ENCODE measurements around the gene ARMC2.

ARMC2 gene

DNA sequence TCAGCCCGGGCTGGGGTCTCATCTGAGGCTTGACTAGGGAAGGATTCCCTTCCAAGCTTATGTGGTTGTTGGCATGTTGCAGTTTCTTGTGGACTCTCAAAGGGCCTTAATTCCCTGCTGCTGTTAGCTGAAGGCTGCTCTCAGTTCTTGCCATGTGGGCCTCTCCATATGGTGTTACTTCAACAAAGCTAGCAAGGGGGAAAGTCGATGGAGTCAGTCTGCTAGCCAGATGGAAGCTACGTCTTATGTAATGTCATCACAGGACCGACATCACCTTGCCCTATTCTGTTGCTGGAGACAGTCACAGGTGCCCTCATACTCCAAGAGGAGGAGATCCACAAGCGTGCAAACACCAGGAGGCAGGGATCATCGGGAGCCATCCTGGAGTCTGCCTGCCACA is 43.3 kb upstream of the ARMC2 start:
- no peak for TF ChIP-seq EZH2 (IDR thresholded peaks at IDR 0.05; ENCODE audit: borderline replicate concordance, low read length)
- TF ChIP-seq, protein P1, sequence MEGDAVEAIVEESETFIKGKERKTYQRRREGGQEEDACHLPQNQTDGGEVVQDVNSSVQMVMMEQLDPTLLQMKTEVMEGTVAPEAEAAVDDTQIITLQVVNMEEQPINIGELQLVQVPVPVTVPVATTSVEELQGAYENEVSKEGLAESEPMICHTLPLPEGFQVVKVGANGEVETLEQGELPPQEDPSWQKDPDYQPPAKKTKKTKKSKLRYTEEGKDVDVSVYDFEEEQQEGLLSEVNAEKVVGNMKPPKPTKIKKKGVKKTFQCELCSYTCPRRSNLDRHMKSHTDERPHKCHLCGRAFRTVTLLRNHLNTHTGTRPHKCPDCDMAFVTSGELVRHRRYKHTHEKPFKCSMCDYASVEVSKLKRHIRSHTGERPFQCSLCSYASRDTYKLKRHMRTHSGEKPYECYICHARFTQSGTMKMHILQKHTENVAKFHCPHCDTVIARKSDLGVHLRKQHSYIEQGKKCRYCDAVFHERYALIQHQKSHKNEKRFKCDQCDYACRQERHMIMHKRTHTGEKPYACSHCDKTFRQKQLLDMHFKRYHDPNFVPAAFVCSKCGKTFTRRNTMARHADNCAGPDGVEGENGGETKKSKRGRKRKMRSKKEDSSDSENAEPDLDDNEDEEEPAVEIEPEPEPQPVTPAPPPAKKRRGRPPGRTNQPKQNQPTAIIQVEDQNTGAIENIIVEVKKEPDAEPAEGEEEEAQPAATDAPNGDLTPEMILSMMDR (IDR thresholded peaks at IDR 0.05; ENCODE audit: low read length): no peak
- H3K27me3 ChIP-seq (ENCODE audit: insufficient read depth, low read length): no peaks in the 10 kb centered on the region

DNA sequence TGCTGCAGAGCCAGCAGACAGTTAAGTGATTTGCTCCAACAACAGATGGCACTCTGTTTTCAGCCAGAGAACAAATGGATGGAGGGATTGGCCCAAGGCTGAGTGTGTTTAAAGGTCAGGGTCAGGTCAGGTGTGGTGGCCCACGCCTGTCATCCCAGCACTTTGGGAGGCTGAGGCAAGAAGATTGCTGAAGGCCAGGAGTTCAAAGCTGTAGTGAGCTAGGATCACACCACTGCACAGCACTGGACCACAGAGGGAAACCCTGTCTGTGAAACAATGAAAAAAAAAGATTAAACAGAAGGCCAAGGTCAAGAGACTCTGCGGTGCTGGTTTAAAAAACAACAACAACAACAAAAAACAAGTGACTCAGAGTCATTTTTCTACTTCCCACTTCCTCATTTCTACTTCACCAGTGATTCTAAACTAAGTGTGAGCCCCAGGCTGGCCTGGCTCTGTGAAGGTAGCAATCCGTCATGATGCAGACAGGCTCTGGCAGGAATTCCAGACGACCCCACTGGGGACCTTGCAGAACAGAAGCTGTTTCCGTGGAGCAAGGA is 42.5 kb upstream of the ARMC2 start:
- H2AFZ ChIP-seq (ENCODE audit: low read length): no peak overlapping the region
- TF ChIP-seq EZH2 (IDR thresholded peaks at IDR 0.05; ENCODE audit: borderline replicate concordance, low read length): no peak
- TF ChIP-seq, protein P1 (IDR thresholded peaks at IDR 0.05; ENCODE audit: low read length): no peak

More for the DNA sequence above, 43.3 kb upstream of the ARMC2 start:
- H3K4me1 ChIP-seq (ENCODE audit: insufficient read depth, low read length, severe bottlenecking): peaks cover 4% of the 10 kb centered on the region
- no peaks in the 10 kb centered on the region for H3K9me2 ChIP-seq (ENCODE audit: low read depth, low read length)
- no peaks in the 10 kb centered on the region for H3F3A ChIP-seq (ENCODE audit: insufficient read depth, low read length)
- H3K9ac ChIP-seq (ENCODE audit: low read length): no peak overlapping the region
- H3K4me3 ChIP-seq (ENCODE audit: low read depth, low read length, poor library complexity, severe bottlenecking): no peak overlapping the region
- no peaks in the 10 kb centered on the region for H3K79me2 ChIP-seq (ENCODE audit: insufficient read depth, low read length)
- no peaks in the 10 kb centered on the region for H3K36me3 ChIP-seq (ENCODE audit: insufficient read depth, low read length)
- H3K27ac ChIP-seq (ENCODE audit: low read depth, low read length, poor library complexity, severe bottlenecking): no peak overlapping the region
- no peaks in the 10 kb centered on the region for H4K20me1 ChIP-seq (ENCODE audit: insufficient read depth, low read length)
- no peaks in the 10 kb centered on the region for H3K9me3 ChIP-seq (ENCODE audit: low read length)
- H3K4me2 ChIP-seq (ENCODE audit: low read length): no peak overlapping the region
- no peak overlapping the region for H2AFZ ChIP-seq (ENCODE audit: low read length)

DNA sequence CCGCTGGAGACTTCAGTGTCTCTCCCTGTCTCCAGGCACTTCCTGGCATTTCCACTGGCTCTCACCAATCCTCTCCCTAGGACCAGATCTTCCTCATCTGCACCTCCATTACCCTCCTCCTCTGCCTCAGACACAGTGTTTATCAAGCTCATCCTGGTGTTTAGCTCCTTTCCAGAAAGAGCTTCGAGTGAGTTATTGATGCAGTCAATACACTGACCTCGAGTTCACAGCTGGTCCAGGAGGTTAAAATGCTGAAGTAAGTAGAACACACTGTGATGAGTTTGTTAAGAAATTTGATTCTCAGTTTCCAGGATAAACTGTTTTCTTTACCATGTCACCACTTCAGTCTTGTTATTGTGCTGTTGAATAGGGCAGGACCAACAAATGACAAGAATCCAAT is 42.1 kb upstream of the ARMC2 start:
- Histone ChIP-seq H3K4me1 (ENCODE audit: insufficient read depth, low read length, severe bottlenecking) (peaks cover 4% of the 10 kb centered on the region), H3K27me3 (ENCODE audit: insufficient read depth, low read length) (no peaks in the 10 kb centered on the region), H3K27ac (ENCODE audit: low read depth, low read length, poor library complexity, severe bottlenecking) (no peak overlapping the region), H3K4me3 (ENCODE audit: low read depth, low read length, poor library complexity, severe bottlenecking) (no peak overlapping the region), H4K20me1 (ENCODE audit: insufficient read depth, low read length) (no peaks in the 10 kb centered on the region), H3K4me2 (ENCODE audit: low read length) (no peak overlapping the region), H3K36me3 (ENCODE audit: insufficient read depth, low read length) (no peaks in the 10 kb centered on the region), H3K79me2 (ENCODE audit: insufficient read depth, low read length) (no peaks in the 10 kb centered on the region), H2AFZ (ENCODE audit: low read length) (no peak overlapping the region), H3K9me3 (ENCODE audit: low read length) (no peaks in the 10 kb centered on the region), H3K9ac (ENCODE audit: low read length) (no peak overlapping the region), H3F3A (ENCODE audit: insufficient read depth, low read length) (no peaks in the 10 kb centered on the region), H3K9me2 (ENCODE audit: low read depth, low read length) (no peaks in the 10 kb centered on the region)
- TF ChIP-seq EZH2 (IDR thresholded peaks at IDR 0.05; ENCODE audit: borderline replicate concordance, low read length): no peak
- TF ChIP-seq, protein P1 (IDR thresholded peaks at IDR 0.05; ENCODE audit: low read length): no peak

More for the DNA sequence above, 42.5 kb upstream of the ARMC2 start:
- H3K4me3 ChIP-seq (ENCODE audit: low read depth, low read length, poor library complexity, severe bottlenecking): no peak overlapping the region
- H3K36me3 ChIP-seq (ENCODE audit: insufficient read depth, low read length): no peaks in the 10 kb centered on the region
- no peaks in the 10 kb centered on the region for H3F3A ChIP-seq (ENCODE audit: insufficient read depth, low read length)
- H3K4me2 ChIP-seq (ENCODE audit: low read length): no peak overlapping the region
- H3K27me3 ChIP-seq (ENCODE audit: insufficient read depth, low read length): no peaks in the 10 kb centered on the region
- no peaks in the 10 kb centered on the region for H3K9me3 ChIP-seq (ENCODE audit: low read length)
- H3K79me2 ChIP-seq (ENCODE audit: insufficient read depth, low read length): no peaks in the 10 kb centered on the region
- H3K9me2 ChIP-seq (ENCODE audit: low read depth, low read length): no peaks in the 10 kb centered on the region
- H3K4me1 ChIP-seq (ENCODE audit: insufficient read depth, low read length, severe bottlenecking): peaks cover 4% of the 10 kb centered on the region
- no peak overlapping the region for H3K9ac ChIP-seq (ENCODE audit: low read length)
- no peak overlapping the region for H3K27ac ChIP-seq (ENCODE audit: low read depth, low read length, poor library complexity, severe bottlenecking)
- no peaks in the 10 kb centered on the region for H4K20me1 ChIP-seq (ENCODE audit: insufficient read depth, low read length)

Data from OCI-LY1 (cell line).